ENCODE data around the gene ZBTB20.

- TF ChIP-seq CTCF (IDR thresholded peaks at IDR 0.05) (no peak), EZH2 (IDR thresholded peaks at IDR 0.05; ENCODE audit: borderline replicate concordance, insufficient read depth, low read depth, low read length, poor library complexity, severe bottlenecking) (no peak)
These were observed 826.8 kb downstream of the ZBTB20 start for GRCh38 chr3:114320246-114320645.

Data from B cell (primary cell).